ENCODE results near the gene ATP4B.

DNA sequence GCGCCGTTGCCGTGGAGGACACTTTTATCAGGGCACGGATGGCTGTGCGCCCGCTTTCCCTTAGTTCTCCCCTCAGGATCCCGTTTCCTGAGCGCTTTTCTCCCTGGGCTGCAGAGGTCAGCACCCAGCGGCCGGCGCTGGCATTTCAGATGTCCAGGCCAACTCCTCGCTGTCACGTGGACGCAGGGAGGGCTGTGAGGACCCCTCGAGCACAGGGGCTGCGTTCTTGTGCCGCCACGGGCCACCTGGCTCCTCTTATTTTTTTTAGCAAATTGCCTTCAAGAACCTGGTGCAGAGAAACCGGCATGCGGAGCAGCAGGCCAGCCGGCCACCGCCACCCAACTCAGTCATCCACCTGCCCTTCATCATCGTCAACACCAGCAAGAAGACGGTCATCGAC lies 22.3 kb downstream of the ATP4B start:
- no peak for TF ChIP-seq KLF9 (tag by site-specific recombination; IDR thresholded peaks at IDR 0.05; ENCODE audit: low read depth)
- TF ChIP-seq GLI2 (tag by site-specific recombination; IDR thresholded peaks at IDR 0.05; ENCODE audit: borderline replicate concordance, low read depth) = no peak
- TF ChIP-seq ZNF114 (tag by site-specific recombination; IDR thresholded peaks at IDR 0.05) = no peak
- TF ChIP-seq KLF7 (tag by site-specific recombination; IDR thresholded peaks at IDR 0.05; ENCODE audit: borderline replicate concordance) = no peak
